Ovary (tissue), 3 donors: ENCODE results near the gene ARL17B.
"Not testable (repeated sequence)": the region's sequence is repeated elsewhere in the genome, so short reads cannot be mapped to it uniquely, and the experiment has no call there.

Source experiments
- CTCF ChIP-seq, 3 donors: fragments of 450-650 bp in 2 of 3; fragments of 200-600 bp in 1 of 3; IDR thresholded peaks; one replicate each; pipeline versions ENCODE4 v1.5.1 to v1.8.0; 2016 to 2022; ENCODE audit warnings: antibody characterized with exemption in 3 of 3, mild to moderate bottlenecking in 1 of 3
- POLR2A ChIP-seq: fragments of 450-650 bp; IDR thresholded peaks from one replicate; pipeline ENCODE4 v1.6.1; 2017; ENCODE audit warnings: antibody characterized with exemption, mild to moderate bottlenecking, moderate library complexity
- donor health status: DM: no; HTN: no; CAD: no.

GRCh38 chr17:46361755-46362154, at the start of gene ARL17B:
- not testable (repeated sequence) for TF ChIP-seq POLR2A; CTCF (IDR thresholded peaks at IDR 0.05)
